CD14-positive monocyte (primary cell): ENCODE data around the gene SLC28A1. TPM values are rescaled to one million over a fixed set of nuclear protein-coding genes. Genes with fewer than 3 reads are reported as not detected.

ENCODE experiments used
- DNase-seq, 3 donors: peaks; one replicate each; pipeline ENCODE4 v3.0.0-alpha.2; 2011 to 2022
- H2AFZ ChIP-seq: 2 replicates; pipeline ENCODE4 v1.6.0; 2012; ENCODE audit warnings: mild to moderate bottlenecking, low read depth, low read length, inconsistent platforms; ENCODE audit not compliant: insufficient read depth, poor library complexity, severe bottlenecking
- H3K27ac ChIP-seq, 2 donors: 1 replicate in 1 of 2; 2 replicates in 1 of 2; pipeline ENCODE4 v1.5.1; 2012 to 2013; ENCODE audit warnings: low read length in 2 of 2, control low read depth in 1 of 2, inconsistent platforms in 1 of 2, low read depth in 1 of 2, mild to moderate bottlenecking in 1 of 2
- H3K27me3 ChIP-seq, 2 donors: one replicate each; pipeline versions ENCODE4 v1.6.0 to v1.6.1; 2011 to 2013; ENCODE audit warnings: low read length in 2 of 2; ENCODE audit not compliant: control insufficient read depth in 2 of 2, insufficient read depth in 2 of 2
- H3K36me3 ChIP-seq, 2 donors: replicated peaks in 1 of 2; 1 replicate in 1 of 2; 2 replicates in 1 of 2; pipeline versions ENCODE4 v1.5.1 to v1.6.1; 2012 to 2013; ENCODE audit warnings: low read length in 2 of 2, control low read depth in 1 of 2, inconsistent platforms in 1 of 2, mild to moderate bottlenecking in 1 of 2; ENCODE audit not compliant: insufficient read depth in 2 of 2, control insufficient read depth in 1 of 2
- H3K4me1 ChIP-seq, 2 donors: 1 replicate in 1 of 2; 2 replicates in 1 of 2; pipeline versions ENCODE4 v1.5.1 to v1.6.1; 2012 to 2013; ENCODE audit warnings: low read length in 2 of 2, control low read depth in 1 of 2, inconsistent platforms in 1 of 2, mild to moderate bottlenecking in 1 of 2, moderate library complexity in 1 of 2; ENCODE audit not compliant: insufficient read depth in 2 of 2, control insufficient read depth in 1 of 2
- H3K4me2 ChIP-seq: replicated peaks from 2 replicates; pipeline ENCODE3; 2012; ENCODE audit warnings: low read length, moderate library complexity, mild to moderate bottlenecking; ENCODE audit not compliant: poor library complexity, severe bottlenecking; ENCODE audit errors: extremely low read depth
- H3K4me3 ChIP-seq, 3 experiments: fragments of 200-600 bp in 1 of 3; sonication (generic) in 1 of 3; replicated peaks in 1 of 3; 1 replicate in 2 of 3; 2 replicates in 1 of 3; pipeline ENCODE4 v1.5.1; 2011 to 2013; ENCODE audit warnings: low read length in 3 of 3, mild to moderate bottlenecking in 3 of 3, control low read depth in 2 of 3, low read depth in 2 of 3, inconsistent platforms in 1 of 3, moderate library complexity in 1 of 3
- H3K79me2 ChIP-seq: 2 replicates; pipeline ENCODE4 v1.6.0; 2012; ENCODE audit warnings: mild to moderate bottlenecking, control low read depth, inconsistent platforms, low read length, moderate library complexity; ENCODE audit not compliant: insufficient read depth
- H3K9ac ChIP-seq: 2 replicates; pipeline ENCODE4 v1.6.0; 2017; ENCODE audit warnings: low read length, mild to moderate bottlenecking; ENCODE audit not compliant: insufficient read depth, poor library complexity, severe bottlenecking
- H3K9me3 ChIP-seq, 2 donors: replicated peaks in 1 of 2; 1 replicate in 1 of 2; 2 replicates in 1 of 2; pipeline versions ENCODE4 v1.5.1 to v1.6.1; 2012 to 2013; ENCODE audit warnings: low read length in 2 of 2, control low read depth in 1 of 2; ENCODE audit not compliant: control insufficient read depth in 1 of 2, insufficient read depth in 1 of 2
- H4K20me1 ChIP-seq: 2 replicates; pipeline ENCODE4 v1.6.0; 2012; ENCODE audit warnings: mild to moderate bottlenecking, low read length, control low read depth, moderate library complexity; ENCODE audit not compliant: insufficient read depth
- H3K27ac Mint-ChIP-seq, 7 donors: one replicate each; pipeline ENCODE4 v1.8.0; 2020; ENCODE audit warnings: mild to moderate bottlenecking in 7 of 7, mixed read lengths in 7 of 7, moderate library complexity in 6 of 7, inconsistent platforms in 2 of 7
- H3K27me3 Mint-ChIP-seq, 3 donors: one replicate each; pipeline ENCODE4 v1.8.0; 2021 to 2022; ENCODE audit warnings: low read depth in 3 of 3, mild to moderate bottlenecking in 3 of 3, mixed read lengths in 3 of 3, moderate library complexity in 3 of 3, inconsistent platforms in 1 of 3
- H3K36me3 Mint-ChIP-seq, 2 donors: one replicate each; pipeline ENCODE4 v1.8.0; 2020; ENCODE audit warnings: mixed read lengths in 2 of 2, inconsistent platforms in 1 of 2, mild to moderate bottlenecking in 1 of 2
- H3K4me1 Mint-ChIP-seq: one replicate; pipeline ENCODE4 v1.8.0; 2020; ENCODE audit warnings: mild to moderate bottlenecking, mixed read lengths
- H3K4me3 Mint-ChIP-seq, 2 donors: one replicate each; pipeline ENCODE4 v1.8.0; 2020; ENCODE audit warnings: mild to moderate bottlenecking in 2 of 2, mixed read lengths in 2 of 2, moderate library complexity in 1 of 2
- H3K9me3 Mint-ChIP-seq, 7 donors: one replicate each; pipeline ENCODE4 v1.8.0; 2020 to 2022; ENCODE audit warnings: mixed read lengths in 7 of 7, mild to moderate bottlenecking in 6 of 7, moderate library complexity in 6 of 7, inconsistent platforms in 2 of 7
- CTCF ChIP-seq: fragments of 200-600 bp; IDR thresholded peaks from one replicate; pipeline ENCODE4 v1.8.0; 2022; ENCODE audit warnings: antibody characterized with exemption, mild to moderate bottlenecking
- whole genome bisulfite sequencing: methylation state at CpG from one replicate; pipeline ENCODE4 v1.1.5; 2013; ENCODE audit warnings: missing lambda C conversion rate; ENCODE audit not compliant: insufficient coverage; 5-methylcytosine and 5-hydroxymethylcytosine counted together
- intact Hi-C, 2 donors: fragments of 100-400 bp; cut with micrococcal nuclease; formaldehyde crosslinking; loops; one replicate each; pipeline versions ENCODE4 v1.15.0 to v1.15.1; 2023
- polyA plus RNA-seq, 3 donors: library from polyadenylated mRNA; depleted of rRNA in 1 of 3; unstranded in 2 of 3; stranded (reverse) in 1 of 3; fragments of 300-500 nt in 2 of 3; fragments of >200 nt in 1 of 3; fragmentation: Illumina TruSeq in 2 of 3; gene quantifications; 1 replicate in 2 of 3; 2 replicates in 1 of 3; pipeline ENCODE4 v1.2.3, GENCODE V29; 2012 to 2021

SLC28A1 gene
- polyA plus RNA-seq, 3 donors: not detected

GRCh38 chr15:84835661-84836337 lies 48.7 kb upstream of the SLC28A1 start:
- Mint-ChIP-seq H3K4me1 (peaks cover 20% of the 10 kb centered on the region), H3K27me3 (peaks cover 0 to 4% (median 3%) of the 10 kb centered on the region in 3 donors), H3K4me3 (no peak overlapping the region), H3K9me3 (peaks cover 0 to 1% (median 0%) of the 10 kb centered on the region in 7 donors), H3K36me3 (no peaks in the 10 kb centered on the region), H3K27ac (no peak overlapping the region)
- TF ChIP-seq CTCF: no peak
- H3K4me3 ChIP-seq: no peak overlapping the region
- intact Hi-C loops: no loop called here
- H4K20me1 ChIP-seq: no peaks in the 10 kb centered on the region
- H3K36me3 ChIP-seq: no peaks in the 10 kb centered on the region
- no peaks in the 10 kb centered on the region for H3K9me3 ChIP-seq
- H3K4me2 ChIP-seq: no peak overlapping the region
- 68% methylated on average over 4 of the region's 5 CpGs for WGBS
- H3K27ac ChIP-seq: no peak overlapping the region
- H2AFZ ChIP-seq: no peak overlapping the region
- no peaks in the 10 kb centered on the region for H3K4me1 ChIP-seq
- no peak for DNase-seq
- H3K27me3 ChIP-seq: no peaks in the 10 kb centered on the region
- no peak overlapping the region for H3K9ac ChIP-seq
- H3K79me2 ChIP-seq: no peaks in the 10 kb centered on the region

GRCh38 chr15:84836844-84837243 lies 47.6 kb upstream of the SLC28A1 start:
- H3K4me1 ChIP-seq: no peaks in the 10 kb centered on the region
- H3K9ac ChIP-seq: no peak overlapping the region
- H4K20me1 ChIP-seq: no peaks in the 10 kb centered on the region
- Mint-ChIP-seq H3K4me3 (no peak overlapping the region), H3K27me3 (peaks cover 0 to 4% (median 3%) of the 10 kb centered on the region in 3 donors), H3K9me3 (peaks cover 0 to 1% (median 0%) of the 10 kb centered on the region in 7 donors), H3K27ac (peak overlapping the region in 2 of 7 donors; percentile 2 to 6), H3K4me1 (peaks cover 20% of the 10 kb centered on the region), H3K36me3 (no peaks in the 10 kb centered on the region)
- TF ChIP-seq CTCF: no peak
- no peak for DNase-seq
- intact Hi-C loops: no loop called here
- H2AFZ ChIP-seq: no peak overlapping the region
- H3K27me3 ChIP-seq: no peaks in the 10 kb centered on the region
- no peaks in the 10 kb centered on the region for H3K36me3 ChIP-seq
- H3K9me3 ChIP-seq: no peaks in the 10 kb centered on the region
- no peaks in the 10 kb centered on the region for H3K79me2 ChIP-seq
- WGBS: 12% methylated on average over 1 of the region's 1 CpG
- H3K4me3 ChIP-seq: no peak overlapping the region
- H3K4me2 ChIP-seq: no peak overlapping the region
- no peak overlapping the region for H3K27ac ChIP-seq
